ENCODE data around the gene NOL6.
"Not testable (repeated sequence)": the region's sequence is repeated elsewhere in the genome, so short reads cannot be mapped to it uniquely, and the experiment has no call there.

Gene NOL6, protein sequence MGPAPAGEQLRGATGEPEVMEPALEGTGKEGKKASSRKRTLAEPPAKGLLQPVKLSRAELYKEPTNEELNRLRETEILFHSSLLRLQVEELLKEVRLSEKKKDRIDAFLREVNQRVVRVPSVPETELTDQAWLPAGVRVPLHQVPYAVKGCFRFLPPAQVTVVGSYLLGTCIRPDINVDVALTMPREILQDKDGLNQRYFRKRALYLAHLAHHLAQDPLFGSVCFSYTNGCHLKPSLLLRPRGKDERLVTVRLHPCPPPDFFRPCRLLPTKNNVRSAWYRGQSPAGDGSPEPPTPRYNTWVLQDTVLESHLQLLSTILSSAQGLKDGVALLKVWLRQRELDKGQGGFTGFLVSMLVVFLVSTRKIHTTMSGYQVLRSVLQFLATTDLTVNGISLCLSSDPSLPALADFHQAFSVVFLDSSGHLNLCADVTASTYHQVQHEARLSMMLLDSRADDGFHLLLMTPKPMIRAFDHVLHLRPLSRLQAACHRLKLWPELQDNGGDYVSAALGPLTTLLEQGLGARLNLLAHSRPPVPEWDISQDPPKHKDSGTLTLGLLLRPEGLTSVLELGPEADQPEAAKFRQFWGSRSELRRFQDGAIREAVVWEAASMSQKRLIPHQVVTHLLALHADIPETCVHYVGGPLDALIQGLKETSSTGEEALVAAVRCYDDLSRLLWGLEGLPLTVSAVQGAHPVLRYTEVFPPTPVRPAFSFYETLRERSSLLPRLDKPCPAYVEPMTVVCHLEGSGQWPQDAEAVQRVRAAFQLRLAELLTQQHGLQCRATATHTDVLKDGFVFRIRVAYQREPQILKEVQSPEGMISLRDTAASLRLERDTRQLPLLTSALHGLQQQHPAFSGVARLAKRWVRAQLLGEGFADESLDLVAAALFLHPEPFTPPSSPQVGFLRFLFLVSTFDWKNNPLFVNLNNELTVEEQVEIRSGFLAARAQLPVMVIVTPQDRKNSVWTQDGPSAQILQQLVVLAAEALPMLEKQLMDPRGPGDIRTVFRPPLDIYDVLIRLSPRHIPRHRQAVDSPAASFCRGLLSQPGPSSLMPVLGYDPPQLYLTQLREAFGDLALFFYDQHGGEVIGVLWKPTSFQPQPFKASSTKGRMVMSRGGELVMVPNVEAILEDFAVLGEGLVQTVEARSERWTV

DNA sequence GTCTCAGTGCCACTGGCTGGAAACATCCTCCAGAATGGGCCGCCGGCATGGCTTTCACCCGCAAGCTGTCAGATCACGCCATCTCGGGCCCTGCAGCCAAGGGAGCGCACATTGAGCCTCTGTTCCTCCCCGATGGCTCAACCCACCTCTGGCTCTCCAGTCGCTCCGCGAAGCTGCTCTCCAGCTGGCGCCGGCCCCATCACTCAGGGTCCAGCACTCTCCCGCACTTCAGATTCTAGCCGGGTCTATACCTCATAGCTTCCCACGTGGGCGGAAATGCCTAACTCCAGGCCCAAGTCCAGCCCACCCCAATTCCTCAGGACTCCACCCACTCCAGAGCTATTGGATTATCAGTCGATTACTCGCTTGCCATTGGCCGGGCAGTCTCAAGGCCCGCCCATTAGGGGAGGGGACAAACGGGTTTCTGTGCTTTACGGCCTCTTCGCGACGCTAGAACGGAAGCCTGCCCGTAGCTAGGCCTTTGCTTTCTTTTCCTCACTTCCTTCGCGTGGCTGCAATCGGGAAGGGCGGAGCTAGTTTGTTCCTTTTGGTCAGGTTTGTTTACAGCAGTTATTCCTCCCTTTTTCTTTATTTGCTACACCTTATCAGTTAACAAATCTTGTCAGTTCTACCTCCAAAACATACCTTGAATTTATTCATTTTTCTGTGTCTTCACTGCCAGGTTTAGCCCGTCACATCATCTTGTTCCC lies at the start of gene NOL6:
Gene NOL6, minus strand, starts transcription at position 282 of the 710 bp plus-strand sequence. Its CDS starts 82 bp downstream, at position 200.
- peak; percentile 99 for DNase-seq

DNA sequence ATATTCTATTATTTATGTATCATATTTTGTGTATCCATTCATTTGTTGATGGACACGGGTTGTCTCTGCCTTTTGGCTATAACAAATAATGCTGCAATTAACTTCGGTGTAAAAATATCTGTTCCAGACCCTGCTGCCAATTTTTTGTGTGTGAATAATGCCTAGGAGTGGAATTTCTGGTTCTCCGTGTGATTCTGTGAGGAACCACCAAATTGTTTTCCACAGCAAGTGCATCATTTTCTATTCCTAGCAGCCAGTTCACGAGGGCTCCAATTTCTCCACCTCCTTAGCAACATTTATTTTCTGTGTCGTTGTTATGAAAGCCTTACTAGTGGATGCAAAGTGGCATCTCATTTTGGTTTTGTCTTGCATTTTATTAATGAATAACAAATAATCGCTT lies 48.1 kb upstream of the NOL6 start:
- DNase-seq, result not testable (repeated sequence)

DNA sequence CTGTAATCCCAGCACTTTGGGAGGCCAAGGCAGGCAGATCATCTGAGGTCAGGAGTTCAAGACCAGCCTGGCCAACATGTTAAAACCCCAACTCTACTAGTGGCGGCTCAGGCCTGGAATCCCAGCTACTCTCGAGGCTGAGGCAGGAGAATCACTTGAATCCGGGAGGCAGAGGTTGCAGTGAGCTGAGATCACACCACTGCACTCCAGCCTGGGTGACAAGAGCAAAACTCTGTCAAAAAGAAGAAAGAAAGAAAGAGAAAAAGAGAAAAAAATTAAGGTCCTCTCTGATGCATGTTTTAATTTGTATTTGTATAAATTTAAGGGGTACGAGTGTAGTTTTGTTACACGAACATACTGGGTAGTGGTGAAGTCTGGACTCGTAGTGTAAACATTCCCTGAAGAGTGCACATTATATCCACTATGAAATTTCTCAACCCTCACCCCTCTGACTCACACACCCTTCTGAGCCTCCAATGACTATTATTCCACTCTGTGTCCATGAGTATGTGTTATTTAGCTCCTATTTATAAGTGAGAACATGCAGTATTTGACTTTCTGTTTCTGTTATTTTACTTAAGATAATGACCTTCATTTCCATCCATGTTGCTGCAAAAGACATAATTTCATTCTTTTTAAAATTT lies 44.3 kb upstream of the NOL6 start:
- not testable (repeated sequence) for DNase-seq

DNA sequence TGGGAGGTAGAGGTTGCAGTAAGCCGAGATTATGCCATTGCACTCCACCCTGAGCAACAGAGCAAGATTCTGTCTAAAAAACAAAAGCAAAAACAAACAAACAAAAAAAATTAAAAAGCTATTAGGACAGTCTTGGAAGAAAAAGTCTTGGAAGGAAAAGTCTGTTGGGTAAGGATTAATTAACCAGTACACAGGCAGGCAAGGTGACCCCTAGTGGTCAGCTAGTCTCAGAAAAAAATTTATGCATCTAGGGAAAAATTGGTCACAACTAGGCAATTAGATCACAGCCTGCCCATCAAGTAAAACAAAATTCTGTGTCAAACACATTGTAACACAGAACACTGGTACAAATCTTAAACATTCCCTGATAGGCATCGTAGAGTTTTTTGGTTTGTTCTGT lies 43.6 kb upstream of the NOL6 start:
- DNase-seq, result no peak

DNA sequence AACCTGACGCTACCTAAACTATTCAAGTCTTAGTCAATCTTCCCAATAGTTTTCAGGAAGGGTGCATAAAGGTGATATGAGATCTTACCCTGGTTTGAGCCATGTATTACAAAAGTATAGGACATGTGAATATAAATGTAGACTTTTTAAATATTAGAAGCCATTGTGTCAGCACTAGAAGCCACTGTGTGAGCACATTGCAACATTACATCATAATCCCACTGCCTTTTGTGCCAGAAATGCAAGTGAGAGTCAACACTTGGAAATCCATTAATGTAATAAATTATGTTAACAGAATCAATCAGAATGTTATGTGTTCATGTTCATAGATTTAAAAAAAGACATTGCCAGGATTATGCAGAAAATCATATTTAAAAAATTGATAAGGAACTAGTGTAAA lies 42.7 kb upstream of the NOL6 start:
- not testable (repeated sequence) for DNase-seq

DNA sequence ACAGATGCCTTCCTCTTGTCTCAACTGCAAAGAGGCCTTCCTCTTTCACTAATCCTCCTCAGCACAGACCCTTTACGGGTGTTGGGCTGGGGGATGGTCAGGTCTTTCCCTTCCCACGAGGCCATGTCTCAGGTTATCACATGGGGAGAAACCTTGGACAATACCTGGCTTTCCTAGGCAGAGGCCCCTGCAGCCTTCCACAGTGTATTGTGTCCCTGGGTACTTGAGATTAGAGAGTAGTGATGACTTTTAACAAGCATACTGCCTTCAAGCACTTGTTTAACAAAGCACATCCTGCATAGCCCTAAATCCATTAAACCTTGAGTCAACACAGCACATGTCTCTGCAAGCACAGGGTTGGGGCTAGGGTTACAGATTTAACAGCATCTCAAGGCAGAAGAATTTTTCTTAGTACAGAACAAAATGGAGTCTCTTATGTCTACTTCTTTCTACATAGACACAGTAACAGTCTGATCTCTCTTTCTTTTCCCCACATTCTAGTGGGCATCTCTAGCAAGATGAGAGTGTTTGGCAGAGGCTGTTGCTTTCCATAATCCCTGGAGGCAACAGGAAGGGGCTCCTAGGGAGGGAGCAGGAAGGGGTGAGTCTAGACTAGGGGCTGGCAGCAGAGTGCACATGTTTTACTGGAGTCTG lies 41.7 kb upstream of the NOL6 start:
- not testable (repeated sequence) for DNase-seq

DNA sequence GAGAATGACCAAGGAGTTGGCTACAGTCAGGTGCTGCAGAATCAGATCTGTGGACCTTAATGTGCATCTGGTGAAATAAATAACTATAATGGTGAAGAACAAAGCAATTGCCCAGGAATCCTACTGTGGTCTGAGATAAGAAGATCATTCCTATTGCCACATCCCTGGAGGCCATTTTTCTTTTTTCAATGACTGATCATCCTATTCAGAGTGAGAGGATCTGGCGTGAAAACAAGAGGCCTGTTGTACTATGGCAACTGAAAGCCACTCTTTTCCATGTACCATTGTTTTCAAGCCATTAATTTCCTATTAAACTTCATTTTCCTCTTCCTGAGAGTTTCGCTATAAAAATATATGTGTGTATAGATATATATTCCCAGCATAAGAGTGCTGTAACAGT lies 38.8 kb upstream of the NOL6 start:
- not testable (repeated sequence) for DNase-seq

DNA sequence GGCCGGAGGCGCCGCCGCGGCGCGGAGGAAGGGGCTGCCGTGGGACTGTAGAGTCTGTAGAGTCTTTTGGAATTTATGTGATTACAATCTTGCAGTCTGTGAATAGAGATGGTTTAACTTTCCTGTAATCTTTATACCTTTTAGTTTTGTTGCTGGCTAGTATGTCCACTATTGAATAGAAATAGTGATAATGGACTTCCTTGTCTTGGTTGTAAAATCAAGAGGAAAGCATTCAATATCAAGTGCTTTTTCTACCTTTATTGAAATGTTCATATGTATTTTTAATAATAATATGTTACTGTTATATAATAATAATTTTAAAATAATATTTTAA lies 37.4 kb upstream of the NOL6 start:
- DNase-seq, result not testable (repeated sequence)

DNA sequence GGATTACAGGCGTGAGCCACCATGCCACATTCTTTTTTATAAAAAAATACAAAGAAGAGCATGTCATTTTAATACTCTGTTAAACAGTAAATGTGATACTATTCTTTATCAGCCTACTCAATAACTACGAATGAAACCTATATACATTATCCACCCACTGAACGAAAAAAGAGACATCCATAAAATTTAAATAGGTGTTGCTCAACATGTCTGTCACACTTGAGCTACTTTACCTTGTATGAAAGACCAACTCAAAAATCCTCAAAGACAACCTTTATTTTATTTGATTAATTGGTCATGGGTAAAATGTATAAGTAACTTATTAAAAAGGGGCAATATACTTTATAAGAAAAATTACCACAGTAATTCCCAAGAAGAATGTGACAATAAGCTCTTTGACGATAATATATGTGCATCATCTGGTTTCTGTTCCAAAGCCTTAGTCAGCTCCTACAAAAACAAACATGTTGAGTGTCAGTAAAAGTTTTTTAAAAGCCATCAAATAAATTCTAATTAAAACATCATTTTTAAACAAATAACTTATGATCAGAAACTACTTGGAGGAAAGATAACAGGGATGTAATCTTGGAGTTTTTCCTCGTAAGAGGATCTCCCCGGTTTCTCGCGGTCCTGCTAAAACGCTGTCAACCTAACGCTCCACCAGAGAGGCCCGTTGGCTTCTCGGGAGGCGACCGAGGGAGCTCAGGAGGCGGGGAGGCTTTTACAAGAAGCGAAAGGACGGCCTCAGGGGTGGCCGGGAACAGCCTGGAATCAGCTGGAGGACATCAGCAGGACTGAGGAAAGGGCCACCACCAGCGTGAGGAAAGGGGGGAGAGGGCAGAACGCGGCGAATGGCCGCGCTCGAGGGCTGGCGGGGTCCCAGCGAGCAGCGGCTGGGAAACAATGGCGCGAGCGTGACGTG lies 36.8 kb upstream of the NOL6 start:
- peak; percentile 44 for DNase-seq

DNA sequence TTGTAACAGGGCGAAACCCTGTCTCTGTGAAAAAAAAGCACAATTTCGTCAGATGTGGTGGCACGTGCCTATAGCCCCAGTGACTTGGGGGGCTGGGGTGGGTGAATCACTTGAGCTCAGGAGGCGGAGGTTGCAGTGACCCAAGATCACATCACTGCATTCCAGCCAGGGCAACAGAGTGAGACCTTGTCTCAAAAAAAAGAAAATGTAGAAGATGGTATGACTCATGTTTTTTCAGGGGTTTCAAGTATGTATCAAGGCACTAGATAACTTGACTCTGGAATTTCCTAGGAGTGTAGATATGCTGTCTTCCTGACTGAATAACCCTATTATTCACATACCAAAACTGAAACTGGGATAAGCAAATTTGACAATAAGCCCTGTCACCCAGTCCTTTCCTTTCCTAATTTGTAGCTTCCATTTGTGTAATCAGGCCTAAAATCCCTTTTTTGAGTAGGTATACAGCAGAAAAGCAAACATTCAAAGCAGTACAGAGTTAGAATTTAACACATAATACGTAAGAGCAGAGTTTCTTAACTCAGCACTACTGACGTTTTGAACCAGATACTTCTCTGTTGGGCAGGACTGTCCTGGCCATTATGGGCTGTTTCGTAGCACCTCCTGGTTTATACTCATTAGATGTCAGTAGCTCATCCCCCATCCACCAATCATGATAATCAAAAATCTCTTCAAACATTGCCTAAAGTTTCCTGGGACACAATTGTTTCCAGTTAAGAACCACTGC lies 33.1 kb upstream of the NOL6 start:
- peak; percentile 46 for DNase-seq

DNA sequence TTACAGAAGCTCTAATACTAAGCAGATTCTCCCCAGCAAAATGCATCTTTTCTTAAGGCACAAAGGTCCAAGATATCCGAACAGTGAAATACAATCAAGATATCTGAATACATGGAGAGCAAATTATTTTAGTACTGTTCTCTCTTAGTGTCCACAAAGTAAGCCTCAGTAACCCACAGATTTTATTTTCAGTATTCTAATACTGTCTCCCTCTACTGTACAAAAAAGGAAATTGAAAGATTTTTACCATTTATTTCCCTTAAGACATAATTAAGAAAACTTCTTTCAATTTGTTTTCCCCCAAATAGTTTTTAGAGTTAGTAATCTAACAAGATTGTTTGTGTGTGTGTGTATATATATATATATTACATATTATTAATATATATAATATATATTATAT lies 24.7 kb upstream of the NOL6 start:
- no peak for DNase-seq

DNA sequence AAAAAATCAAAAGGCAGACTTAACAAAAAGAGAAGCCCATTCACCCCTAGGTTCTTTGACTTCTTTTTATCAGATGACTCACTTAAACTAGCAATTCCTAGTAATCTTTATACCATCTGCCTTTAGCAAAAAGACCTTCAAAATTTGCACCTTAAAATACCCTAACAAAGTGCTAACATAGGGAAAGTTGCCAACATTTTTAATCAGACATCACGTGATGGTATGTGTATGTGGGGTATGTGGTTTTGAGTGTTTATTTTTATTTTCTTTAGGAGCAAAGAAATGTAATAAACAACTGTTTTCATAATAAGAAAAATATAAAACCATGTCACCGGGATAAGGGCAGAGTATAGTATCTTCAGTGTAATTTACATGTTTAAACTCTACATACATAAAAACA lies 20.1 kb upstream of the NOL6 start:
- not testable (repeated sequence) for DNase-seq

DNA sequence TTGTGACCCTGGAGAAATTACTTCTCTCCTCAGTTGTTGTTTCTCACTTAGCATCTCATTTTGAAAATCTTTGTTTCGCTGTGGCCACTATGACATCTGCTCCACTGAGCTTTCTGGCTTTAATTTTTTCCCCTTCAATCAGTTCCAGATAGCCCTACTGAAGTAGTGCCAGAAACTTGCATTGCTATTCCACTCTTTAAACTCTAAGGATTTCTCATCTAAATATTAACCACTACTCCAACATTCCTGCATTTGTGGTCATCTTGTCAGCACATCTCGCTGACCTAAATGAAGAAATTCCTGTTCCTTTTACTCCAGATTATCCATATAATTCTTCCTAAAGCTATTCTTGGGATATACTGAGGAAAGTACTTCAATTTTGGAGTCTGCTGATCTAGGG lies 15.3 kb upstream of the NOL6 start:
- no peak for DNase-seq

DNA sequence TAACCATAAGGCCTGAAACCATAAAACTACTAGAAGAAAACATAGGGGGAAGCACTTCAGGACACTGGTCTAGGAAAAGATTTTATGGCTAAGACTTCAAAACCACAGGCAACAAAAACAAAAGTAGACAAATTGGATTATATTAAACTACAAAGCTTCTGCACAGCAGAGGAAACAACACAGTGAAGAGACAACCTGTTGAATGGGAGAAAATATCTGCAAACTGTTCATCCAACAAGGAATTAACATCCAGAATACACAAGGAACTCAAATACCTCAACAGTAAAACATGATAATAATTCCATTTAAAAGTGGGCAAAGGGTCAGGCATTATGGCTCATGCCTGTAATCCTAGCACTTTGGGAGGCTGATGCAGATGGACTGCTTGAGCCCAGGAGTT lies 11.6 kb upstream of the NOL6 start:
- not testable (repeated sequence) for DNase-seq

DNA sequence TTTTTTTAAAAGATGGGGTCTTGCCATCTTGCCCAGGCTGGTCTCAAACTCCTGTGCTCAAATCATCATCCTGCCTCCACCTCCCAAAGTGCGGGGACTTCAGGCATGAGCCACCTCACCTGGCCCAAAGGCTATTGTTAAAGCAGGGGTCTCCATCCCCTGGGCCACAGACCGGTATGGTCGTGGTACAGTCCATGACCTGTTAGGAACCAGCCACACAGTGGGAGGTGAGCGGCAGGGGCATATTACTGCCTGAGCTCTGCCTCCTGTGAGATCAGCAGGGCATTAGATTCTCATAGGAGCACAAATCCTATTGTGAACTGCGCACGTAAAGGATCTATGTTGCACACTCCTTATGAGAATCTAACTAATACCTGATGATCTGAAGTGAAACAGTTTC lies 7.3 kb upstream of the NOL6 start:
- no peak for DNase-seq

DNA sequence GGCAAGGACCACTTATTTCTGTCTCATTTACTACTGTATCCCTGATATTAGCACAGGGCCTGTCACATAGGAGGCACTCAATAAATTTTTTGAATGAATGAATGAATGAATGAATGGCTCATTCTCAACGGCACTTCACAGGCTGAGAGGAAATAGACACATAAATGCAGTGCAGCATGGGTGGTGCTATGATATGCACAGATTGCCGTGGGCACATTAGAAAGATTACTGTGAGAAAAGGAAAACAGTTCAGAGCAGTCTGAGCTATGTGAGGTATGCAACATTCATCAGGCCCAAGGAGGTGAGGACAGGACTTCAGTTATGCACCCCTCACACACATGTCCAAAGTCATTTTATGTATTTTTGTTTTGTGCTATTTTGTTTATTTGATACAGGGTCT lies 6.4 kb upstream of the NOL6 start:
- no peak for DNase-seq

DNA sequence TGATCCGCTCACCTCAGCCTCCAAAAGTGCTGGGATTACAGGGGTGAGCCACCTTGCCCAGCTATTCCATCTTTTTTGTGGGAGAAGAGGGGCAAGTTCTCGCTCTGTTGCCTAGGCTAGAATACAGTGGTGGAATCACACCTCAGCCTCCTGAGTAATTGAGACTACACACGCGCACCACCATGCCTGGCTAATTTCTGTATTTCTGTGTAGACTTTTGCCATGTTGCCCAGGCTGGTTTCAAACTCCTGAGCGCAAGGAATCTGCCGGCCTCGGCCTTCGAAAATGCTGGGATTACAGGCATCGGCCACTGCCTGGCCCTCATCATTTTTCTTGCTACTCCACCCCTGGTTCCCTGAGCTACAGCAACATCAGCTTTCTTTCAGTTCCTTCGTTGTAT lies 2.8 kb upstream of the NOL6 start:
- no peak for DNase-seq

DNA sequence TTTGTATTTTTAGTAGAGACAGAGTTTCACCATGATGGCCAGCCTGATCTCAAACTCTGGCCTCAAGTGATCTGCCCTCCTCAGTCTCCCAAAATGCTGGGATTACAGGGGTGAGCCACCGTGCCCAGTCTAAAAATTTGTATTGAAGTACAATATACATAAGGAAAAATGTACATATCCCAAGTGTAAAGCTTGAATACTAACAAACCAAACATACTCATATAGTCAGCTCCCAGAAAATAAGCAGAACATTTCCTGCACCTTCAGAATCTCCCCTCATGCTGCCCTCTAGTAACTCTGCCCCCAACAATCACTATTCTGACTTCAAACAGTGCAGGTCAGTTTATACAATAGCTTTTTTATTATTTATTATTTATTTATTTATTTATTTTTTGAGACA lies 1.6 kb upstream of the NOL6 start:
- DNase-seq, result no peak

DNA sequence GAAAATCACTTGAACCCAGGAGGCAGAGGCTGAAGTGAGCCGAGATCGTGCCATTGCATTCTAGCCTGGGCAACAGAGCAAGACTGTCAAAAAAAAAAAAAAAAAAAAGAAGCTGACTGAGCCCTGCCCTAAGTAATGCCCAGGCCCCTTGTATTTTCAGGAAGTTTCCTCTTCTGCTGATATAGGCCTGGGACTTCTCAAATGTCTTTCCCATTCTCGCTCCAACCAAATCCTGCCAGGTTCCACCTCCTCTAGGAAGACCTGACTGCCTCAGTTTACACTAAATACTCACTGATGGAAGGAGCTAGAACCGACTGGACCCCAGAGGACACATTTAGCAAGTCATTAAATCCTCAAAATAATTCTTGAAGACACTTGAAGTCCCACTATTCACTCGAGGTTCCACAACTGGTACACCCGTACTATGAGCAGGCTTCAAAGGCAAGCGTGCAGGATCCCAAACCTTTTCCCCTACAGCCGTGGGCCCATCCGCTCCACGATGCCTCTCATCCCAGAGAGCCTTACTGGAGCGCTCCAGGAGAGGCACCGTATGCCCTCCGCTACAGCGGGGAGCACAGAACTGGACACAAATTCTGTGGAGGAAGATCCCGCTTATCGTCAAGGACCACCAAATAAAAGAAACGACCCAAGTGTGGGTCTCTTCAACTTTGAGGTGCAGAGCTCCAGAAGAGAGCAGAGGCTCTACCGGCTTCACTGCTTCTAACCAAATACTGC lies 676 bp downstream of the NOL6 start:
- DNase-seq, result no peak
